ENCODE results near the gene SGTA.
"Not testable (repeated sequence)": the region's sequence is repeated elsewhere in the genome, so short reads cannot be mapped to it uniquely, and the experiment has no call there.

SGTA gene

DNA sequence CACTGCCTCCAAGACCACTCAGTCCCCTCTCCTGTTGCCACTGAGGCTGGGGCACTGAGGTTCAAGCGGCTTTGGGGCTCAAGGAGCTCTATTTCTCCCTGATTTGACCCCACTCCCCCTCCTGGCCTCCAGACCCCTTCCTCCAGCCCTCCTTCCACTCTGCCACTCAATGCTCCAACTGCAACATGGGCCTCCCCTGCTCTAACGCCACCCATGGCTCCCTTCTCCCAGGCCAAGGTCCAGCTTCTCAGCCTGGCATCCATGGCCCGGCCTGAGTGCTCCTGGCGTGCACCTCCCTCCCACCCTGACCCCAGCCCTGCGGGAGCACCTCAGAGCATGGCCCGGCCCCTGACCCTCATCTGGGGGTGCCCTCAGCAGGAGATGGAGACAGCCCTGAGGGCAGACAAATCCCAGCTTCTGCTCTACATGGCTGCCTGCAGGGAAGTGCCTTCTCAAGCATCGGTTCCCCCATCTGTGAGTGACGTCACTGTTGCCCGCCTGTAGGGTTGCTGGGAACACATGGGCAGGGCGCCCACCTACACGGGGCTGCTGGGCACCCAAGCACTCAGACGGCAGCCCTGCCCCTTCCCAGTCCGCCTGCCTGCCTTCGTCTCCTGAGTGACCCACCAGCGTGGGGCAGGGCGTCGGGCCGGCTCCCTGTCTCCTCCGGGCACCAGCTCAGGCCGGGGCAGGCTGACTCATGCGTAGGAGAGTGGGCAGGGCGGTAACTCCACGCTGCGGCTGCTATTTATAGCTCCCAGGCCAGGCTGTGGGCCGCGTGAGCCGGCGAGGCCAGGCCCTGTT lies 60.3 kb downstream of the SGTA start:
- DNase-seq = no peak

DNA sequence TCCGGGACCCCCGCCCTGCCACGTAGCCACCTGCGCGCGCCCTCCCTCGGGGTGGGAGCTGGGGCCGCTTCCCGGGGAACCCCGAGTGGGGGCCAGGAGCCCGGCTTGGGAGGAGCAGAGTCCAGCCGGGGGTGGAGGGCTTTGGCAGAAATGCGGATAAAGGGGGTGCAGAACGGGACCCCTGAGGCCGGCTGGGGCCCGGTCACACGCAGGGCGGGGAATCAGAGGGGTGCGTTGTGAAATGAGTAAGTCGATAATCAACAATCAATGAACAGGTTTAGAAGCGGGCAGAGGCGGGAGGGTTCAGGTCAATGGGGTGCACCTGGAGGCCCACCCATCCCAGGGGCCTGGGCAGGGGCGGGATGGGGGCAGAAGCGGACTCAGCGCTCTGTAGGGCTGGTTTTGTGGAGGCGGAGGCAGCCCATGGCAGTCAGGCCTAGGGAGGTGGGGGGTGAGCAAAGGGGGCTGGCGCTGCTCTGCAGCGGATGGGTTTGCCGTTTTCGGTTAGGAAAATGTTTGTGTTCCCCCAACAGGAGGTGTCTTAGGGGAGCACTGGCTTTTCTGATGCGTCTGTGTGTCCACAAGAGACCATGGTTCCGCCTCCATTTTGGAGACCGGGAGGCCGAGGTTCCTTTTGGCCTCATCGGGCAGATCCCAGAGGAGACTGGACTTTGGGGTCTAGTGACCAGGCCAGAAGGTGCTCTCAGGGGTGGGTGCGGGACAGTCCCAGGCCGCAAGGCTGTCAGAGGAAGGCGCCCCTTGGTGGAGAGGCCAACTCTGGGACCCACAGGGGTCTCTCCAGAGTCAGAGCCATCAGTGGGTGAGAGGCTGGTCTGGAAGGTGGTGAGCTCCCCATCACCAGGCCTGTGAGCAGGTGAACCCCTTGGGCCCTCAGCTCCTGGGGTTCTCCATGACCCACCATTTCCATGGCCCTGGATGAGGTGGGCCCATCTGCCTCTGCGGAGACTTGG lies 61.2 kb downstream of the SGTA start:
- no peak for DNase-seq

DNA sequence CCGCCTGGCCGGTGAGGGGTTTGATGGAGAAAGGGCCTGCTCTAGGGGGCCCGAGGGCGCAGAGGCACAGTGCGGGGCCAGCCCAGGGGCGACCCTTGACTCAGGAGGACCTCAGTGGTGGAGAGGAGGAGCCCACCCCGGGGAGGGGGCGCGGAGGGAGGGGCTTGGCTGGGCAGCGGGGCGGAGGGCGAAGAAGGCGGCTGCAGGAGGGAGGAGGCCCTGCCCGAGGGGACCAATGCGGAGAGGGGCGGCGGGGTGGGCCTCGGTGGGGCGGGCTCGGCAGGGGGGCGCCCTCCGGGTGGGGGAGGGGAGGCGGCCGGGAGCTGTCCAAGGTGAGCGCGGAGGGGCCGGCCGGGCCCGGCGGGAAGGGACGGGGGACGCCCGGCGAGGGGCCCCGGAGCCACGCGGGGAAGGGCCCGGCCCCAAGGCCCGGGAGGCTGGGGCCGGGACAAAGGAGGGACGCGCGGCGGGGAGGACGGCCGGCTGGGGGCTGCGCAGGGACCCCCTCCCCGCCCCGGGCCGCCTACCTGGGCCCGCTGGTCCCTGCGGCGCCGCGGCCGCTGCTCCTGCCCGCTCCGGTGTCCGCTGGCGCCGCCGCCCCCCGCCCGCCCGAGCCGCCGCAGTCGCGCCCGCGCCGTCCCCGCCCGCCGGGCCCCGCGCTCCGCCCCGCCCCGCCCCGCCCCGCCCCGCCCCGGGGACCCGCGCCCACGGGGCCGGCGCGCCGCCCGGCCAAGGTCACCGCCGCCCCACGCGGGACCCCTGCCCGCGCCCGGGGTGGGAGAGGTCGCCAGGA lies 62.1 kb downstream of the SGTA start, which contains the start of gene DIRAS1:
DIRAS1 (minus strand) TSS at position 596 of the 793 bp plus-strand sequence. CDS start 3,566 bp downstream, outside the sequence.
- DNase-seq = no peak

DNA sequence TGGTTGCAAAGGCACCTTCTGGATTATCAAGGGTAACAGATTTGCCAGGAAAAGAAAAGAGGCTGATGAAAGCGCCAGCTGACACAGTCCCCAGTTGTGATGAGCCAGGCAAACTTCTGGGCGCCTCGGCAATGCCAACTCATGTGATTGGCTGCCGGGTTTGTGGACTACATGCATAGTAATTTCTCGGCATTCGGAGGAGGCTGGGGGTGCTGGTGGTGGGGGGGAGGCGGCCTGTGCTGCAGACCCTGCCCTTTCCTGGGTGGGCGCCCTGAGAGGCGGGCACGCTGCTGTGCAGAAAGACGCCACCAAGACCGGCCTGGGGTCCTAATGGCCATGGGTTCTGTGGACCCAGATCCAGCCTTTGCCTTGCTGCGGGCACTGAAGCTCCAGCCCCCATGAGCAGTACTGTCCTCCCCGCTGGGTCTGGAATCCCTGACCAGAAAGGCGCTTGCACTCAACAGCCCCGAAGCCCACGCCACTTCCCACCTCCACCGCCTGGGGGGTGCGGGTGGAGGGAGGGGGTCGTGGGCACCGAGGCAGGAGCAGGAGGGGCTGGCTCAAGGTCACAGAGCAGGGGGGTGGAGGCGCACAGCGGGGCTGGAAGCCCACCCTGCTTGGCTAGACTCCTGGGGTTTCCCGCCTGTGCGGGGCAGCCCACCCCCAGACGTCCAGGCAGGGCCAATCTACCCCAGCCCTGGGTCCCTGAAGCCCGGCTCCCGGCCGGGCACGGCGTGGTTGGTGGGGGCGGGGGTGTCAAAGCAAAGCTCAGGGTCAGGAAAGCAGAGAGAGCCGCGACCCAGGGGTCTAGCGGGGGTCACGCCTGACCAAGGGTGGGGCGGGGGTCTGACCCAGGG lies 62.9 kb downstream of the SGTA start:
- no peak for DNase-seq

DNA sequence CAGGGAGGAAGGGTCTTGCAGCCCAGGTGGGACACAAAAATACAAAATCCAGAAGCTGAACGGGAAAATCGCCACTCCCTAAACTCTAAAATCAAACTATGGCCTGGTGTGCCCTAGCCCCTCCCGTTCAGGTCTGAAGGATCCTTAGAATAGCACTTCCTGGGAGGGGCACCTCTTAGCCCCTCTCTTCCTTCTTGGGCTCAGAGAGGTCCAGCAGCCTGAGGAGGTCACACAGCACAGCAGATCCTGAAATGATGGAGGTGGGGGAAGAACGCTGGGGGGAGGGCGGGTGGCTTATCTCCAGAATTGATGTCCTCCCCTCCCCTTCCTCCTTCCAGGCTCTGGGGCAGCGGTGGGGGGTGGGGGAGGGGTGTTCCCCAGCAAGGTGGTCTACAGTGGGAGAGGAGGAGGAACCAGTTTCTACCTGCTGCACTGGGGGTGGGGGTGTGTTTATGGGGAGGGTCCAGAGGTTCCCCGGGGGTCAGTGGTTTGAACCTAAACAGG lies 63.8 kb downstream of the SGTA start:
- no peak for DNase-seq

DNA sequence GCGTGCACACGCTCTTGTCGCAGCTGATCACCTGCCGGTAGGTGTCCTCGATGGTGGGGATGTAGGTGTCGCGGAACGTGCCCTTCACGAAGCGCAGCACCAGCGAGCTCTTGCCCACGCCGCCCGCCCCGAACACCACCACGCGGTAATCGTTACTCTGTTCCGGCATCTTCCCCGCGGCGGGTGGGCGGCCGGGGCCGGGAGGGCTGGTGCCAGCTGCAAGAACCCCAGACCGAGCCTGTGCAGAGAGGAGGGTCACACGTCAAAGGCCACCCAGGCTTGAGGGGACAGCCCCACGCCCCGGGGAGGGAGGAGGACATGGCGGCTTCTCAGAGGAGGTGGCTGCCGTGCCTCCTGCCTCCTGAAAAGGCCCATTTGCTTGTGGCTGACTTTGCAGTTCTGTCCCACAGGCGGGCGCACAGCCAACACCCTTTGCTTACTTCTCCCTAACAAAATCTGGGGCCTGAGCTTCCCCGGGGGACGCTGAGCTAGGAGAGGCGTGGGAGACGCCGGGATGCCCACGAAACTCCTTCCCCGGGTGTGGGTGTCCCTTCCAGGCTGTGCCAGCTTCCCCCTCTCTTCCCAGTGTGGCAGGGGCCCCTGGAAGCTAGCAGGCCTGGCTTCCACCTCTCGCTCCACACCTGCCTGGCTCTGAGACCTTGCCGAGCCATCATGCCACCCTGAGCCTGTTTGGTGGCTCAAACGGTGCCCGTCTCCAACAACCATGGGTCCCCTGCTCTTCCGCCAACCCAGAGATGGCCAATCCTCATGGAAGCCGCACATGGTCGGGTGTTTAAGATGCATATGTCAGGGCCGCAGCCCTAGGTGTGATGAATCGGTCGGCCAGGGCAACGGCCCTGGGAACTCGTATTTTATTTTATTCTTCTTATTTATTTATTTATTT lies 65.2 kb downstream of the SGTA start:
- no peak for DNase-seq

DNA sequence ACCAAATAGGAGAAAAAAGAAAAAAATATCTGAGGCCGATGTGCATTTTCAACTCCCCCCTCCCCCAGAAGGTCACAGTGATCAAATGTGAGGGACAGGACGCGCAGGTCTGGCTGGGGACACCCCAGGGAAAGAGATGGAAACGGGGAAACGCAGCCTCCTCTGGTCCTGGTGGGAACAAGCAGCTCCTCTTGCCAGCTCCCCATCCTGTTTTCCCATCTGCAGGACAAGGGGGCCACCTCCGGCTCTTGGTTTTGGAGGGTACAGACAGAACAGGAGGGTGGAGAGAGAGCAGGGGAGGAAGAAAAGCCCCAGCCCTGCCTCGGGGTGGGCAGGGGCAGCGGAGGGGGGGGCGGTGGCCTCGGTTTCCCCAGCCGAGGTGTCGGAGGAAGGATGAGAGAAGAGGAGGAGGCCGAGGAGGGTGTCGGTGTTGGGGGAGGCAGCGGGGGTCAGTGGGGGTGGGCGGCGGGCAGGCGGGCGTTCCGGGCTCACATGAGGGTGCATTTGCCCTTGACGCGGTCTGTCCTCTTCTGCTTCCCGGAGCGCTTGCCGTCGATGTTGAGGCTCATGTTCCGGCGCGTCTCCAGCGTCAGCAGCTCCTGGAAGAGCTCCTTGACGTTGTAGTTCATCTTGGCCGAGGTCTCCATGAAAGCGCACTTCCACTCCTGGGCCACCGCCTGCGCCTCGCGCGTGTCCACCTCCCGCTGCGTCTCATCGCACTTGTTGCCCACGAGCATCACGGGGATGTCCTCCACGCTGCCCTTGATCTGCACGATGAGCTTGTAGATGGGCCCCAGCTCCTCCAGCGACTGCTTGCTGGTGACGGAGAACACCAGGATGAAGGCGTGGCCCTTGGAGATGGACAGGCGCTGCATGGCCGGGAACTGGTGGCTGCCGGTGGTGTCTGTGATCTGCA lies 66.1 kb downstream of the SGTA start:
- no peak for DNase-seq

DNA sequence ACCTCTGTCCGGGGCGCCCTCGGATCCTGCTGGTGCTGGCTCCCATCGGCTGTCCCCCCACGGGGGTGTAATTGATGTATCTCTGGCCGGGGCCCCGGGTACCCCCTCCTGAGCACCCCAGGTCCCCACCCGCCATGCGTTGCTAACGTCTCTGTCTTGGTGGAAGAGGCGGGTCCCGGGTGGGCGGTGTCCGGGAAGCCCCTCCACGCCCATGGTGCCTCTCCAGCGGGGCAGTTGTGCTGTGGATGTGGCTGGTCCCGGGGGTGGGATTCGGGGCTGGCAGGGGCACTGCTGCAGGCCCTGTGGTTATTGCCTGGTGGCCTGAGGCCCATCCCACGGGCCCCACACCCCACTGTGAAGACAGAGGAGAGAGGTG lies 66.8 kb downstream of the SGTA start:
- DNase-seq = no peak

DNA sequence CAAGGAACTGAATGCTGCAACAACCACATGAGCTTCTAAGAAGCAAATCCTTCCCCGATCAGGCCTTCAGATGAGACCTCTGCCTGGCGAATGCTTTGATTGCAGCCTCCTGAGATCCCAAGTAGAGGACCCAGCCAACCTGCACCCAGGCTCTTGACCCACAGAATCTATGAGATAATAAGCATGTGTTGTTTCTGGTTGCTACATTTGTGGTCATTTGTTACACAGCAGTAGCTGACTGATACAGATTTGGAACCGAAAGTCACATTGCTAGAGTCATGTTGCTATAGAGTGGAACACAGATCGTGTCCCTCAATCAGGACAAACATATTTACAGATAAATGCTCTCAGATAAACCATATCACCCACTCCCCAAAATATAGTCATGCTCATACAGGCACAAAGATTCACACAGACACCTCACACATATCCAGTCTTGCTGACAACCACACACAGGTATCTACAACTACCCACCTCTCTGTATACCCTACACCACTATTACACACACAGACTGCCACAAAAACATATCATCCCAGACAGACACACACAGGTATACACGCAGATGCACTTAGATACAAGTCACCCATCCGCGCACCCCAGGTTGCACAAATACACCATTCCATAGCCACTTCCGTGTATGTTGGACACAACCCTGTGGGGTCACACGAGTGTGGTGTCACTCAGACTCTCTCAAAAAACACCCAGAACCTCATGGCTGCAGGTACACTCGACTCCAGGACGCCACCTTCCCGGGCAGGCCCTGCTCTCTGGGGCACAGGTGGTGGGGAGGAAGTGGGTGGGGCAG lies 67.4 kb downstream of the SGTA start:
- DNase-seq = no peak

DNA sequence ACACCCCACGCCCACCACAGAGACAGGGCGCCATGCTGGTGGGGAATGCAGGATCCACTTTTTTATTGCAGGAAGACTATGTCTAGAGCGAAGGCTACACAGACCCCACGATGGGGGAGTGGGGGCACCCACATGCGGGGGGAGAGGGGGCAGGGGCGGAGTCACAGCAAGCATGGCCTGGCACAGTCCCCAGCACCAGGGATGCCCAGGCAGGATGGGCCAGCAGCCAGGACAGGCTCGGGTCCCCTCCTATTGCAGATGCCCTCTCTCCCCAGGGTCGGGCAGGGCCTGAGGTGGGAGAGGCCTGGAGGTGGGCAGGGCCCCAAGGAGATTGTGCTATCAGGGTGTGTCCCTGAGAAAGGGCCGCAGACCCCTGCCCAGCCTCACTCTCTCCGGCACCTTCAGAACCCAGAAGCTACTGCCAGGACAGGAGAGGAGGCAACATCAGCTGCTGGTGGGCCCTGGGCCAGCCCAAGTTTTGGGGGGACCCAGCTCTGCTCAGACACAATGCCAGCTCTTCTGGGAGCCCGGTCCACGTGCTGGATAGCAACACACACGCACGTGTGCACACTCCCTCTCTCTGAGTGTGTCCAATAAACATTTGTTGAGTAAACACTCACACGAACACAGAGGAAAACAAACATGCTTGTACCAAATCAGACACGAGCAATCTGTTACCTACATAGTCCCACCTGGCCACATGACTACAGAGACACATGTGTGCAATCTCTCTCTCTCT lies 68.4 kb downstream of the SGTA start:
- DNase-seq = no peak

DNA sequence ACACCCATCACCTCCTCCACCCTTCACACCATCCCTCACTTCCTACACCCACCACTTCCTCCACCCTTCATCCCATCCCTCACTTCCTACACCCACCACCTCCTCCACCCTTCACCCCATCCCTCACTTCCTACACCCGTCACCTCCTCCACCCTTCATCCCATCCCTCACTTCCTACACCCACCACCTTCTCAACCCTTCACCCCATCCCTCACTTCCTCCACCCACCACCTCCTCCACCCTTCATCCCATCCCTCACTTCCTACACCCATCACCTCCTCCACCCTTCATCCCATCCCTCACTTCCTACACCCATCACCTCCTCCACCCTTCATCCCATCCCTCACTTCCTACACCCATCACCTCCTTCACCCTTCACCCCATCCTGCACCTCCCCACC lies 69.0 kb downstream of the SGTA start:
- DNase-seq = not testable (repeated sequence)

DNA sequence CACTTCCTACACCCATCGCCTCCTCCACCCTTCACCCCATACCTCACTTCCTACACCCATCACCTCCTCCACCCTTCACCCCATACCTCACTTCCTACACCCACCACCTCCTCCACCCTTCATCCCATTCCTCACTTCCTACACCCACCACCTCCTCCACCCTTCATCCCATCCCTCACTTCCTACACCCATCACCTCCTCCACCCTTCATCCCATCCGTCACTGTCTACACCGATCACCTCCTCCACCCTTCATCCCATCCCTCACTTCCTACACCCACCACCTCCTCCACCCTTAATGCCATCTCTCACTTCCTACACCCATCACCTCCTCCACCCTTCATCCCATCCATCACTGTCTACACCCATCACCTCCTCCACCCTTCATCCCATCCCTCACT lies 69.9 kb downstream of the SGTA start:
- not testable (repeated sequence) for DNase-seq

DNA sequence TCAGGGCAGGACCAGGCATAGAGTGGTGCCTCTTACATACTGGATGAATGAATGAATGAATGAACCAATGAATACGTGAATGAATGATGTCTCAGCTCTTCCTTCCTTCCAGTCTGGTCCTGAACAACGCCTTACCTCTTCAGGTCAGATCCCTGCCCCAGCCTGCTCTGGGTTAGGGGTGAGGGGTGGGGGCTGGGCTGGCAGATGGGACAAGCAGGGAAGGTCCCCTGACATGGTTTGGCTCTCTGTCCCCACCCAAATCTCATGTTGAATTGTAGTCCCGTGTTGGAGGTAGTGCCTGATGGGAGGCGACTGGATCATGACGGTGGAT lies 71.2 kb downstream of the SGTA start:
- DNase-seq = no peak

DNA sequence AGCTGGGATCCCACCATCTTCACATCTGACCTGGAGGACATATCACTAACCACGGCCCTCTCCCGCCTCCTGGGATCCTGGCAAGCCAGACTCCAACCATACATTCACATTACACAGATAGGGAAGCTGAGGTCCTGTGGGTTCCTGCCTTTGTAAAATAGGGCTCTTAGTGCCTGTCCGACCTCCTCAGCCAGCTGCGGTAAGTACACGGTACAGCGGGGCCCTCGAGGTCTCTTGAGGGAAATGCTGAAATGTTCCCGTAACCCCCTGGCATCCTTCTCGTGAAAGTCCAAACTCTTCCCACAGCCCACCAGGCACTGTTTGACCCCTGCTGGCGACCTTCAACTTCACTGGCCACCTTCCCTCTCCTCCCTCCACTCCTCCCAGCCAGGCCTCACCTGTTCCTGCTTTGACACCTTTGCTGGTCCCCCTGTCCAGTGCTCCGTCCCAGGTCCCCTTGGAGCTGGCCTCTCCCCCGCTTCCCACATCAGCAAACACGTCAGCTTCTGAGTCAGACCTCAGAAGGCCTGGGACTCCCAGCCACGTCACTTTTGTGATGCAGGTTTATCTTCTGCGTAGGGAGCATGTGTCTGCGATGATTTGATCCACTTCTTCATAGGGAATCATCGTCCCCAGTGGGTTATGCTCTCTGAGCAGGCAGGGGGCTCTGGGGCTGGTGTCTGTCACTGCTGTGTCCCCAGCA lies 71.8 kb downstream of the SGTA start:
- DNase-seq = no peak

DNA sequence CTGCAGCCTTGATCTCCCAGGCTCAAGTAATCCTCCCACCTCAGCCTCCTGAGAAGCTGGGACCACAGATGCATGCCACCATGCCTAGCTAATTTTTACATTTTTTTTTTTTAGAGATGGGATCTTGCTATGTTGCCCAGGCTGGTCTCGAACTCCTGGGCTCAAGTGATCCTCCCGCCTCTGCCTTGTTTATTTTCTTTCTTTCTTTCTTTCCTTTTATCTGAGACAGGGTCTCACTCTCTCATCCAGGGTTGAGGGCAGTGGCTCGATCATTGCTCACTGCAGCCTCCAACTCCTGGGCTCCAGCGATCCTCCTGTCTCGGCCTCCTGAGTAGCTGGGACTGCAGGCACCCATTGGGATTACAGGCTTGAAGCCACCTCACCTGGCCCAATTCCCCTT lies 76.8 kb downstream of the SGTA start:
- no peak for DNase-seq
